Stimulated activated CD4-positive, alpha-beta T cell treated with anti-CD3 and anti-CD28 coated beads, Interleukin-15, amount 100 ng/mL, for 1 hour (primary cell): ENCODE results near the gene GABRA1.

Experiments
- DNase-seq, 2 donors: peaks; one replicate each; pipeline ENCODE4 v3.0.0-alpha.2; 2020; ENCODE audit warnings: low read depth in 1 of 2, low spot score in 1 of 2

GABRA1 gene

DNA sequence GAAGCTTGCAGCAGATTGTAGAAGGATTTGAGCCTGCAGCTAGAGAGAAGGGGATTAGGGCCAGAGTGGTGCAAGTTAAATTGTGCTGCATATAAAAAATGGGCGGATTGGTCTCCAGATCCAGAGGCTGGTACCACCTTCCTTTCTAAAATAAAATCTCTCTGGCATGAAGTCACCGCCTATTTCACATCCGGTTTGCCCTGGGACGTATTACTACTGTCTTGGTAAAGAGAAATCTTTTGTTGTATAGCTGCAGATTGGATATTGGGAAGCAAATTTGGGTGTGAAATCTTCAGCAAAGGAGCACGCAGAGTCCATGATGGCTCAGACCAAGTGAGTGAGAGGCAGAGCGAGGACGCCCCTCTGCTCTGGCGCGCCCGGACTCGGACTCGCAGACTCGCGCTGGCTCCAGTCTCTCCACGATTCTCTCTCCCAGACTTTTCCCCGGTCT, at the start of gene GABRA1:
Gene GABRA1 (plus strand): TSS at position 180 of the 451 bp plus-strand sequence. CDS start 2,691 bp downstream, outside the sequence.
- no peak for DNase-seq

DNA sequence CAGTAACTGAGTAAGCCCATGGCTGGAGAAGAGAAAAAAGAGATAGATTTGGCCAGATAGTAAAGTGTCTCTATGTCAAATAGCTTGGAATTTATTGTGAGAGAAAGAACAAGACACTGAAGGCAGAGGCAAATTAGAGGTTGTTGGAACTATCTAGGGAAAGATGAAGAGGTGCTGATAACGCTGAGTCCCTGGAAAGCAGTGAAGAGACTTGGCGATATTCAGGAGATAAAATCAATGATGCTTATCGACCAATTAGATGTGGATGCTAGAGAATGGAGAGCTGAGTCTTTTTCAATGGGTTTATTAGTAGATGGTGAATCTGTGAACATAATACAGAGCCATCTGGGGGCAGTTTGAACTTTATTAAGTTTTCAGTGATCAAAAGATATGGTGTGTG, 48.6 kb upstream of the GABRA1 start:
- no peak for DNase-seq

DNA sequence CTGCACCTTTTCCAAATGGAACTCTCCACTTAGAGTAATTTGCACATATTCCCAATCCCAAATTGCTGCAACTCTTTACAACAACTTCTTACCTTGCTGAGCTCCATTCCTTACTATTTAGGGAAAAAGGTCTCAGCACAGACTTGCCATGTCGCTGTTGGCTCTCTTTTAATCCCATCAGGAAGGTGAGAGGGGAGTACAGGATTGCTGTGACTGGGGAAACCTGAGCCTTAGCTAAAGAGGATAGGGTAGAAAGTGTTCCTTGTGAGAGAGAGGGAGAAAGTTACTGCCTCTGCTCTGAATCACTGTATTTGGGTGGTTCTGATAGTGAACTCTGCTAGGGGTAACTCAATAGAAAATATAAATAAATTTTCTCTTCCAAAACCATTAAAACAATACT, 43.7 kb upstream of the GABRA1 start:
- no peak for DNase-seq

DNA sequence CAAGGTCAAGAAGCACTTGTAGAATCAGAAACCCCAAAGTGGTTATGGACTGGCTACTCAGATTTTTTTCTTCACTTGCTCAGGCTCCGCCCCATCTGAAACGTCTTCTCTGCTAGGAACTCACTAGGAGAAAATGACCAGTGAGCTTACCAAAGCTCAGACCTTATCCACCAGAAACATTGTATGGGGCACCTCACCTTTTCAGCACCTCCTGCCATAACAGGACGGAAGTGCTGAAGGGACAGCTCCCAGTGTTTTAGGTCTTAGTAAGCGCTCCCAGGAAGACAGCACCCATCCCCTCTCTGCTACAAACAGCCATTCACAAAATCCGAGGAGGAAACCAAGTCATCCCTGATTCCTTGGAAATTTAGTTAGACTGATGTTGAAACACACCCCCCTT, 1.2 kb upstream of the GABRA1 start:
- no peak for DNase-seq

DNA sequence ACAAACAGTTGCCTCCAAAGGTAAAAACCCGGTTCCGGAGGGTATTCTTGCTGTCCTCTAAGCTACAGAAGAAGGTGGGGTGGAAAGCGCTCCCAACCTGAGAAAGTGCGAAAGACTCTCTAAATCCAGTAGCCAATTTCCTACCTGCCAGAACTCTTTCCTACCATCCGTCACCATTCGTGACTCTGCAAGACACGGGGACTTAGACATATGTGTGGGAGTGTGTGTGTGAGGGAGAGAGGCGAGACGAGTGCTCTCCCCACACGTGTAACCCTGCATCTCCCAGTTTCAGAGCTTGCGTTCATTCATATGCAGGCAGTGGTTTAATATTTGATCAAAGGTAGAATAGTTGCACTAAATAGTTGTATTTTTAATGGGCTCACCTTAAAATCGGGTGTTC, 473 bp upstream of the GABRA1 start:
- no peak for DNase-seq

DNA sequence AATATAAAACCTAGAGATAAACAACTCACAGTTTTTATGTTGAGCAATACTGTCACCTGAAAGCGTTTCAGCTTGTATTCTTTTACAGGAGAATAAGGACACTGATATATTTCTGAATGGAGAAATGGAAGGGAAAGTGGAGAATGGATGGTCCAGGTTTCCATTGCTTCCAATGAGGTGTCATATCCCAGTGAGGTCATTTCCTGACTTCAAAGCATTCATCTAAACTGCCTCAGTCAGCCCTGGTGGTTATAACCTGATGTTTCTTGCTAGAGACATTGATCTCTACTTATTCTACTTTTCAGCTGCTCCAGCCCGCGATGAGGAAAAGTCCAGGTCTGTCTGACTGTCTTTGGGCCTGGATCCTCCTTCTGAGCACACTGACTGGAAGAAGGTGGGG, 2.6 kb downstream of the GABRA1 start:
- no peak for DNase-seq

DNA sequence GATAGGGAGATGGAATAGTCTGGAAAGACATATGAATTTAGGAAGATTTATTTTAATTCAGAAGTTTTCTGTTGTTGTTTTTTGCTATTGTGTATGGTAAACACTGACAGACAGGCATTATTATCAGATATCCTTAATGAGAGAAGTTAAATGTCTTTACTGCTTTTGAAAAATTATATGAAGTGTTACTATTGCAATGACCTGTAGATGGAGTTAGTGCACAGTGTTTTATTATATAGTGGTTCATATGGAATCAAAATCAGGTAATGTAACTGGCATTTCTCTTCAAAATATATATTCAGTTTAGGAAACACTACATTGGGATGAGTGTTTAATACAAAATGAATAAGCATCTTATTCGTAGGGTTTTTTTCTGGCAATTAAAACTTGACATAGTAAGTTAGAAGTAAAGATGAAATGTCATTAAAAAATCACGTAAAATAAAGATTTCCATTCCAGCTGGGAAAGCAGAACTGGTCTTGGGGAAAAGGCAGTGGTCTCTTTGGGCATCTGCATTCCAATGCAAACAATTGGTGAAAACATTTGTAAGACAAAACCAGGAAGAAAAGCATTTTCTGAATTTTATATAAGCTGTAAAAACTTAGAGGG, 3.9 kb downstream of the GABRA1 start:
- DNase-seq, result no peak

DNA sequence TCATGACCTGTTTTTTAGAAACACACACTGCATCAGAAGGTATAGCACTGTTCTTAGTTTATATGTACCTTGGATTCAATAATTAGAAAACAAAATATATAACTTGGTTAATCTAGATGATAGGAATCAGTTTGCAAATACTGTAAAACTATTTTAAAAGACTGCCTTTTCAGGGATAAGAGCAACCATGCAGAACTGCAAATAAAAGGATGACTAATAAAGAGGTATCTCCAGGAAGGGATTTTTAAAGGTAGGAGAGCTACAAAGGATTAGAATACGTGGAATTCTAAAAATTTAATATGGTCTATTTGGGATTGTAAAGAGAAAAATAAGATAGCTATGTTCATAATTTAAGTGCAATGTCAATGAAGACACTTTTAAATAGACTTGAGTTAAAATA, 9.4 kb downstream of the GABRA1 start:
- DNase-seq, result no peak

DNA sequence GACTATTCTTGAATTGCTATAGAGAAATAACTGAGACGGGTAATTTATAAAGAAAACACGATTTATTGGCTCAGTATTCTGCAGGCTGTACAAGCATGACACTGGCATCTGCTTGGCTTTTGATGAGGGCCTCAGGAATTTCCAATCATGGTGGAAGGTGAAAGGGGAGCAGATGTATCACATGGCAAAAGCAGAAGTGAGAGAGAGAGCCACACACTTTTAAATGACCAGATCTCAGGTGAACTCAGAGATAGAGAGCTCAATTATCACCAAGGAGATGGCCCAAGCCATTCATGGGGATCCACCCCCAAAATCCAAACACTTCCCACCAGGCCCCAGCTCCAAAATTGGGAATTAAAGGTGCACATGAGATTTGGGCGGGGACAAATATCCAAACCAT, 15.3 kb downstream of the GABRA1 start:
- no peak for DNase-seq

DNA sequence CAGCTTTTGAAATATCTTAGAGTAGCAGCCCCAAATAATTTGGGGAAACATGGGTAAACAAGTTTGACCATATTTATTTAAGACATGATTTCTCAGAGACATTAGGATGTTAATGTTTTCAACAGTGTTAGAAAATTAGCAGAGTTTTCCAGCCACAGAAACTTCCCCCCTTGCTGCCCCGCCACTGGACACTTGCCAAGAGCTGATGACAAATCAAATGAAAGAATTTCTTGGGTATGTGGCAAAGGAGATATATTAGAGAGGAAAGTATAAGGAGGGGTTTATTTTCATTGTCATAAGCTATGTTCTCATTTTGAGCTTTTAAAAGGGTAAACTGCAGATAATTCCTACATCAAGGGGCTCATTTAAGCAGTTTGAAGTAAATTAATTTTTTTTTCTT, 15.9 kb downstream of the GABRA1 start:
- no peak for DNase-seq

DNA sequence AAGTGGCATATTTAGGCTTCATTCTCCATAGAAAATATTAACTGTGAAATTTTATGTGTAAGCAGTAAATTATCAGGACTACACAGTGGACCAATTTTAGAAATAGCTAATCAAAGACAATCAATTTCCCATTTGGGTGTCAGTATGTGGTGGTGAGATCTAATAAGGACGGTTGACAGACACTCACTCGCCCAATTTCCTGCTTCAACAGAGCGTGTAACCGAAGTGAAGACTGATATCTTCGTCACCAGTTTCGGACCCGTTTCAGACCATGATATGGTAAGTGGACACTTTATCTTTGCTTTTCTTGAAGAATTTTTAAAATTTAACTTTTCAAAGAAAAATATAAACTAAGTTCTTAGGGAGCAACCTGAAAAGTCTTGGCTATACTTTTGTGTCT, 17.6 kb downstream of the GABRA1 start:
- no peak for DNase-seq

DNA sequence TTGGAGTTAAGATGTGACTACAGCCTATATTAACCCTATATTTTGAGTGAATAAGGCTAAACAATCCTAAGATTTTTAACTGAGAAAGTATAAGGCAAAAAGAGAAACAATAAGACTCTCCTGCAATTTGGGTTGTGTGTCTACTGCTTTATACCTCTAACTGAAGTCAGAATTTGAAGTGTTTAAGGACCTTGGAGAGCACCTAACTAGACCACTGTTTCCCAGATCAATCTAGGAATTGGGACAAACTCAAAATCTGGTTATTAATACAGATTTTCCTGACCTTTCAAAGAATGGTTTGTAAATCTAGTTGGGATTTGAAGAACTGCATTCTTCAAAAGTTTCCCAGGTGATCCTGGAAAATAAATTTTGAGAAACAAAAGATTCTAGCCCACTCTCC, 42.1 kb downstream of the GABRA1 start:
- no peak for DNase-seq

DNA sequence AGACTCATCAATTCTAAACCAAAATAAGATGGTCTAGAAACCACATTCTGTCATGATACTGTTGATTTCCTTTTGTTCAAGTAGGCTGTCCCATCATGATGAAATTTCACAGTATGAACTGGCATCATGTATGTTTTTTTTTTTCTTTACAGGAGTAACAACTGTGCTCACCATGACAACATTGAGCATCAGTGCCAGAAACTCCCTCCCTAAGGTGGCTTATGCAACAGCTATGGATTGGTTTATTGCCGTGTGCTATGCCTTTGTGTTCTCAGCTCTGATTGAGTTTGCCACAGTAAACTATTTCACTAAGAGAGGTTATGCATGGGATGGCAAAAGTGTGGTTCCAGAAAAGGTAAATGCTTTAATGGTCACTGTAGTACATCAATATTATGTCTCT, 47.6 kb downstream of the GABRA1 start:
- no peak for DNase-seq

DNA sequence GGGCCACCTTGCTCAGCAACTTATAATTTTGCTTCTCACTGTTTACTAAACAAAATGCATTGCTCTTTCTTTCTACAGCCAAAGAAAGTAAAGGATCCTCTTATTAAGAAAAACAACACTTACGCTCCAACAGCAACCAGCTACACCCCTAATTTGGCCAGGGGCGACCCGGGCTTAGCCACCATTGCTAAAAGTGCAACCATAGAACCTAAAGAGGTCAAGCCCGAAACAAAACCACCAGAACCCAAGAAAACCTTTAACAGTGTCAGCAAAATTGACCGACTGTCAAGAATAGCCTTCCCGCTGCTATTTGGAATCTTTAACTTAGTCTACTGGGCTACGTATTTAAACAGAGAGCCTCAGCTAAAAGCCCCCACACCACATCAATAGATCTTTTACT, 49.1 kb downstream of the GABRA1 start:
- DNase-seq, result no peak

DNA sequence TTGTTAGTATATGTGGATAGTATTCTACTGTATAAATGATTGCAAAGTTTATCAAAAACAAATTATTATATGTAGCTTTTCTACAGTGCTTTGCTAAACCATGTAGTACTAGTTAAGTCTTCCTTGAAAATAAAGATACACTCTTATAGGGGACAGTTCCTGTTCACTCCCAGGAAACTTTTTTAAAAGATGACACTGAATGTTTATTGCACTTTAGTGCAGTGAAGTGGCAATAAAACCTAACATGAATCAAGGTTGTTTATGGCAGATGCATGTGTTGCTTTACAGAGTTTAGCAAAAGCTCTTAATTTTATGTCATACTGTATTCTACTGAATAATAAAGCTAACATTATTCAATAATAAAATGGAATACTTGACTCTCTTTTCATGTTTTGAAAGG, 51.7 kb downstream of the GABRA1 start:
- no peak for DNase-seq

DNA sequence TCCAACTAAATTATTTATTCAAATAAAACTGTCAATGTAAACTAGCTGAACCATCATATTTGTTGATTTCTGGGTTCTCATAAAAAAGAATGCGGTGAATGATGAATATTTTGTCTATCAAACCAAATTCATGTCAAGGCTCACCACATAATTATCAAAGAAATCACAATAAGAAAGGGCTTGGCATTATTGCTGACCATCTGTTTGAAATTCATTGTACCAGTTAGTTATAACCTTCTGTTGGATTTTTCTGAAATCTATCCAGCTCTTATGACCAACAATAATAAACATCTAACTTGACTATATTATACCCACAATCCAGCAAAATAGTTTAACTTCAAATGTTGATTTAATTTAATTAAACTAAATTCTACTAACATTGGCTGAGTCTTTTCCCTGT, 53.1 kb downstream of the GABRA1 start:
- no peak for DNase-seq

DNA sequence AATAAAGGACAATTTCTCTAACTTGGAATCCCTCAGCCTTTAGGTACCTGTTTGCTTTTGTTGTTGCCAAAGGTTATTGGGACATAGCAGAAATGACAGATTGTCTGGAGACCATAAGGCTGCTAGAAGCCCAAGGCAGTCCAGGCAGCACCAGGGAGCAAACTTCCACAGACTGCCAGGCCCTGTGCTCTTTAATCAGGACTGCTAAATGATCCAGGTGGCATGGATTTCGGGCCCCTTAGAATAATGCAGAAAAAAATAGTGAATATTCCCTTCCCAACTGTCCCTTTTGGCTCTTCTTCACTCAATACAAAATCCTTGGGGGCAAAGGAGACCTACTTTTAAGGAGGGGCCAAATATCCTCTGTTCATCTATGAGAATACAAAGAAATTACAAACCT, 73.9 kb downstream of the GABRA1 start:
- DNase-seq, result no peak

DNA sequence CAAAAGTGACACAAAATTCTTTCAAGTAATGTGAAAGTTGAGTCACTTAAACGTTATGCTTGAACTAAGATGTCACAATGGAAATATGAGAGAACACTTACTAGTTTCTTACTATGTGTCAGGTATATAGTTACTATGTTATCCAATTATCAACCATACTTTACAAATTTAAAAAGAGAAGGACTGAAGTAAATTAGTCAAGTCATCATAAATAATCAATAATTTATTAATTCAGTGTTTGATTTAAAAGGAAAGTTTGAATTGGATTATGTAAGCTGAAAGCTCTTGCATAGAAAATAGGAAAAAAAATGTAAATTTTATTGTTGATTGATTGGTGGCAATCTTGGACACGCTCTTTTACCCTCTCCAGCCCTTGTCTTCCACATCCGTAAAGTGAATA, 76.3 kb downstream of the GABRA1 start:
- no peak for DNase-seq

DNA sequence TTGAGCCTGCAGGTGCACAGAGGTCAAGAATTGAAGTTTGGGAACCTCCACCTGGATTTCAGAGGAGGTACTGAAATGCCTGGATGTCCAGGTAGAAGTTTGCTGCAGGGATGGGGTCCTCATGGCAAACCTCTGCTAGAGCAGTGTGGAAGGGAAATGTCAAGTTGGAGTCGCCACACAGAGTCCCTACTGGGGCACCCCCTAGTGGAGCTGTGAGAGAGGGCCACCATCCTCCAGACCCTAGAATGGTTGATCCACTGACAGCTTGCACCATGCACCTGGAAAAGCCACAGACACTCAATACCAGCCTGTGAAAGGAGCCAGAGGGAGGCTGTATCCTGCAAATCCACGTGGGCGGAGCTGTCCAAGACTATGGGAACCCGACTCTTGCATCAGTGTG, 78.0 kb downstream of the GABRA1 start:
- no peak for DNase-seq

DNA sequence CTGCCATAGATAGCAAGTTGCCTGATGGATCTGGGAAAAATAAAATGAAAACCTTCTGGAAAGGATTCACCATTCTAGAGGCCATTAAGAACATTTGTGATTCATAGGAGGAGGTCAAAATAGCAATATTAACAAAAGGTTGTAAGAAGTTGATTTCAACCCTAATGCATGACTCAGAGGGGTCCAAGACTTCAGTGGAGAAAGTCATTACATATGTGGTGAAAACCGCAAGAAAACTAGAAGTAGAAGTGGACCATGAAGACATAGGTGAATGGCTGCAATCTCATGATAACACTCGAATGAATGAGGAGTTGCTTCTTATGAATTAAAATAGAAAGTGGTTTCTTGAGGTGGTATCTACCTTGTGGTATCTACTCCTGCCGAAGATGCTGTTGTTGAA, 86.6 kb downstream of the GABRA1 start:
- DNase-seq, result no peak

DNA sequence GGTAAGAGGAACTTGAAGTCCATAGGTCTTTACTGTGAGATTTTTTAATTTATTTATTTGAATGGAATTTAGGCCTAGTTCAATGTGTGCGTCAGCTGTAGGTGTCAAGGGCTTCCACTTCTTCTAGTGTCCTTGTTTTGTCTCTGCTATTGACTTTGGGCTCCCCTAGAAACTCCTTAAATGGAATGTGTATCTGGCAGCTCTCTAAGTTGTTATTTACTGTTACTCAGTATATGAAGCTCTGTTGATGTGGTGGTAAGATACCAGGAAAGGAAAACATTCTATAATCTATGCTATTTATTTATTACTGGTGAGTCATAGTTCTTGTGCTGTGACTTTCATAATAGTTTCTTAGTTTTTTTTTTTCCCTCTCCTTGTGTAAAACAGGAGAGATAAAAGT, 97.1 kb downstream of the GABRA1 start:
- no peak for DNase-seq

DNA sequence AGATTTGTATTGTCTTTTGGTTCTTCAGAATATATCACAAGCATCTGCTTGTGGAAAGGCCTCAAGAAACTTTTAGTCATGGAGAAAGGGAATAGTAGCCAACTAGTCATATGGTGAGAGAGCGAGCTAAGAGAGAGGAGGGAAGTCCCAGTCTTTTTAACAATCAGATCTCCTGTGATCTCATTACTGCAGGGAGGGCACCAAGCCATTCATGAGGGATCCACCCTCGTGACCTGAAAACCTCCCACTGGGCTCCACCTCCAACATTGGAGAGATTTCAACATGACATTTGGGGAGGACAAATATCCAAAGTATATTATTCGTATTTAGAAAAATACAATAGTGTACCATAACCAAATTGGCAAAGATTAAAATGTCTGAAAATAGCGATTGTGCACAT, 99.0 kb downstream of the GABRA1 start:
- DNase-seq, result no peak
